Rectal smooth muscle tissue (tissue), 1 donor: ENCODE results near the gene CRMP1.

Source experiments
- H3K27ac ChIP-seq: one replicate; pipeline ENCODE4 v1.7.0; 2013; ENCODE audit warnings: low read depth, low read length, inconsistent platforms
- H3K27me3 ChIP-seq: one replicate; pipeline ENCODE4 v1.7.0; 2013; ENCODE audit warnings: low read length; ENCODE audit not compliant: control insufficient read depth, insufficient read depth
- H3K36me3 ChIP-seq: one replicate; pipeline ENCODE4 v1.7.0; 2013; ENCODE audit warnings: low read length; ENCODE audit not compliant: control insufficient read depth, insufficient read depth
- H3K4me1 ChIP-seq: one replicate; pipeline ENCODE4 v1.7.0; 2013; ENCODE audit warnings: low read length; ENCODE audit not compliant: control insufficient read depth, insufficient read depth
- H3K4me3 ChIP-seq: one replicate; pipeline ENCODE4 v1.7.0; 2013; ENCODE audit warnings: low read length
- H3K9ac ChIP-seq: one replicate; pipeline ENCODE4 v1.7.0; 2013; ENCODE audit warnings: low read length

Gene CRMP1

DNA sequence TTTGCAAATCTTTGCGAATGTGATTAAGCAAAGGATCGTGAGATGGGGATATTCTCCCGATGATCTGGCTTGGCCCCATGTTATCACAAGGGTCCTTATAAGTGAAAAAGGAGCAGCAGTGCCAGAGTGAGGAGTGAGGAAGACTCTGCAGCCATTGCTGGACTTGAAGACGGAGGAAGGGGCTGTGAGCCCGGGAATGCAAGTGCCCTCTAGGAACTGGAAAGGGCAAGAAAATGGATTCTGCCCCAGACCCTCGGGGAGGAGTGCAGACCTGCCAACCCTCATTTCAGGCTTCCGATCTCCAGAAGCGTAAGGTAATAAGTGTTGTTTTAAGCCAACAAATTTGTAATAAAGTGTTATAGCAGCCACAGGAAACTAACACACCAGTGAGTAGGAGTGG, 105.6 kb downstream of the CRMP1 start:
- no peak overlapping the region for H3K9ac ChIP-seq
- no peaks in the 10 kb centered on the region for H3K27me3 ChIP-seq
- no peak overlapping the region for H3K27ac ChIP-seq
- H3K36me3 ChIP-seq: peaks cover 2% of the 10 kb centered on the region
- no peaks in the 10 kb centered on the region for H3K4me1 ChIP-seq
- no peak overlapping the region for H3K4me3 ChIP-seq

DNA sequence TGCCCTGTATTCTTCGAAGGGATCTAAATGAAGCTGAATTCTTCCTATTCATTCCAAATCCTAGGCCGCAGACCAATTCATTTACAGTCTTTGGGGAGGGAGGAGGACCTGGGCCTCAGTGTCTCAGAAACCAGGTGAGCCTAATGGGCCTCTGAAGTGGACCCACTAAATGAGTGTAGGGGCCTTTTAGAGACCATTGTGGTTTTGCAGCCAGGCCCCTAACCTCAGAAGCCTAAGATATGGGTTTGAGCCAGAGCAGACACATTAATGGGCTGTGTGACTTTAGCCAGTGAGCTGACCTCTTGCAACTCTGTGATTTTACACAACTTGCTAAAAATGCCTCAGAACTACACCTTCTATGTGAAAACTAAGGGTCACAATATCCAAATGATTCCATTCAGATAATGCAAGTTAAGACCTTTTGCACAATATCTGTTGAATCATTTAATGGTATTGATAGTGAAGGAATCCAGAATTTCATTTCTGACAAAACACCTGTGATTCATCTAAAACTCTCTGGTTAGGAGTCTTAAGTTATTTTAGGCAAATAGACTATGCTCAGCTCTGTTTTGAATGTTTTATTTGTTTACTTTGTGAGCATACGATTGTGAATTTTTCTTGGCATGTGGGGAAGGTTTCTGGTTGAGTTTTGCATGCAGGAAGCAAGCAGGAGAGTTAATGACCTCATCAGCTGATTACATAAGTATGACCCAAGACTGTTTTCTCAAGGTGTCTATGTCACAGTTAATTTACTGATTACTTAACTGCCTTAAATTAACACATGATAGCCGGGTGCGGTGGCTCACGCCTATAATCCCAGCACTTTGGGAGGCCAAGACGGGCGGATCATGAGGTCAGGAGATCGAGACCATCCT, 106.8 kb downstream of the CRMP1 start:
- Histone ChIP-seq H3K9ac (no peak overlapping the region), H3K27me3 (no peaks in the 10 kb centered on the region), H3K36me3 (peaks cover 2% of the 10 kb centered on the region), H3K27ac (no peak overlapping the region), H3K4me1 (no peaks in the 10 kb centered on the region), H3K4me3 (no peak overlapping the region)

DNA sequence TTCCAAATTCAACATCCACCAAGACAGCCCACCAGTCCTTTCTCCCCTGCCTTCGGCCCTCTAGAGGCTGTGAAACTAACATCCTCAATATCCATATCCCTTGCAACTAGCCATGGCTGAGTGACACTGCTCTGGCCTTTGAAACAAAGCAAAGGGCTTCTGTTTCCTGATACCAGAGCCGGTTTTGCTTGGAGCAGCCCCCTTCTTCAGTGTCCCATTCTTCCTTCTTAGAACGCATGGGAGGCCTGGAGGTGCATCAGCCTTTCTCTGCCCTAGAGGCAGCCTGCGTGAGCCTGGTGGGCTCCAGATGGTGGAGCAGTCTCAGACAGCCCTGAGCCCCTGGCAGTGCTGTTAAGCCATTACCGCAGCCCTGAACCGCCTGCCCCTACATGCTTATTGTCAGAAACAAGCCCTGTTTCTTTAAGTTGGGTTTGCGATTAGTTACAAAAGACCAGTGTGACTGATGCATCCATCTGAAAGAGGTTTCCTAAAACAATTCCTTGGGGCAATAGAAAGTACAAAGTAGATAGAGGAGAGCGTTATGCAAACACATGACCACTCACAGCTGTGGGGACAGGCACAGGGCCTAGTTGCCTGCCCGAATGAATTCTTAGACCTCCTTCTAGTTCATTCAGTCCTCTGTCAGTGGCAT, 107.8 kb downstream of the CRMP1 start:
- H3K9ac ChIP-seq: no peak overlapping the region
- H3K36me3 ChIP-seq: peaks cover 2% of the 10 kb centered on the region
- no peaks in the 10 kb centered on the region for H3K27me3 ChIP-seq
- no peaks in the 10 kb centered on the region for H3K4me1 ChIP-seq
- H3K27ac ChIP-seq: no peak overlapping the region
- no peak overlapping the region for H3K4me3 ChIP-seq

DNA sequence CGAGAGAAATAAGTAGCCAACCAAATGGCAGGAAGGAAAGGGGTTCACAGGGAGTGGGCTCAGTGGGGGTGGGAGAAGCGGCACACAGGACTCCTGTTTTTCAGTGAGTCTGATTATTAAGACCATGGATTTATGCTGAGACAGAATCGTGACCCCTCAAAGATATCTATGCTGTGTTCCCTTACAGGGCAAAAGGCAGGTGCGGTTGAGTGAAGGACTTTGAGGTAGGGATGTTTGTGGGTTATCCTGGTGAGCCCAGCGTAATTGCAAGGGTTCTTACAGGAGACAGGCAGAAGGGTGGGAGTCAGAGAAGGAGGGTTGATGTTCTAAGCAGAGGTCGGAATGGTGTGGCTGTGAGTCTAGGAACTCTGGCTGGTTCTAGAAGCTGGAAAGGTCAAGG, 108.9 kb downstream of the CRMP1 start:
- H3K4me1 ChIP-seq: no peaks in the 10 kb centered on the region
- no peak overlapping the region for H3K4me3 ChIP-seq
- no peaks in the 10 kb centered on the region for H3K27me3 ChIP-seq
- H3K27ac ChIP-seq: no peak overlapping the region
- no peak overlapping the region for H3K9ac ChIP-seq
- peaks cover 2% of the 10 kb centered on the region for H3K36me3 ChIP-seq

GRCh38 chr4:5783486-5783885, 109.4 kb downstream of the CRMP1 start:
- Histone ChIP-seq H3K27ac (no peak overlapping the region), H3K36me3 (peaks cover 2% of the 10 kb centered on the region), H3K4me1 (no peaks in the 10 kb centered on the region), H3K4me3 (no peak overlapping the region), H3K27me3 (no peaks in the 10 kb centered on the region), H3K9ac (no peak overlapping the region)

- Histone ChIP-seq H3K36me3 (peaks cover 2% of the 10 kb centered on the region), H3K4me1 (no peaks in the 10 kb centered on the region), H3K27ac (no peak overlapping the region), H3K9ac (no peak overlapping the region), H3K4me3 (no peak overlapping the region), H3K27me3 (no peaks in the 10 kb centered on the region)
Measured at GRCh38 chr4:5782829-5783476, 109.9 kb downstream of the CRMP1 start.

- no peaks in the 10 kb centered on the region for H3K4me1 ChIP-seq
- H3K27me3 ChIP-seq: no peaks in the 10 kb centered on the region
- no peak overlapping the region for H3K9ac ChIP-seq
- H3K27ac ChIP-seq: no peak overlapping the region
- H3K36me3 ChIP-seq: peaks cover 2% of the 10 kb centered on the region
- H3K4me3 ChIP-seq: no peak overlapping the region
Measured at GRCh38 chr4:5781691-5782090, 111.2 kb downstream of the CRMP1 start.

GRCh38 chr4:5780831-5781480, 111.9 kb downstream of the CRMP1 start:
- H3K36me3 ChIP-seq: peaks cover 2% of the 10 kb centered on the region
- H3K4me3 ChIP-seq: no peak overlapping the region
- no peaks in the 10 kb centered on the region for H3K27me3 ChIP-seq
- H3K9ac ChIP-seq: no peak overlapping the region
- no peaks in the 10 kb centered on the region for H3K4me1 ChIP-seq
- no peak overlapping the region for H3K27ac ChIP-seq

DNA sequence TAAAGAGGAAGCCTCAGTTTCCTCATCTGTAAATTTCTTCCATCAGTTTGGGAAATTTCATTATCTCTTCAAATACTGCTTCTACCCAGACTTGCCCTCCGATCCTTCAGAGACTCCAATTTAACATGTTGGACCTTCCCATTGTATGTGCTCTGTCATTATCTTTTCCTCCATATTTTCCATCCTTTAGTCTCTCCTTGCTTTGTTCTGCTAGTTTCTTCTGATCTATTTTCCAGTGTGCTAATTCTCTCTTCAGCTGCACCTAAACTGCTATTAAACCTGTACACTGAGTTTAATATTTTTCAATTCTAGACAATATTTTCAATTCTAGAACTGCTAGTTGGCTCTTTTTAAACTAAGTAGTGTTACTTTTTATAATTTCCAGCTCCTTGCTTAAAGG, 116.4 kb downstream of the CRMP1 start:
- H3K27me3 ChIP-seq: no peaks in the 10 kb centered on the region
- H3K27ac ChIP-seq: no peak overlapping the region
- no peaks in the 10 kb centered on the region for H3K4me1 ChIP-seq
- H3K4me3 ChIP-seq: no peak overlapping the region
- no peak overlapping the region for H3K9ac ChIP-seq
- no peaks in the 10 kb centered on the region for H3K36me3 ChIP-seq

- no peak overlapping the region for H3K4me3 ChIP-seq
- no peaks in the 10 kb centered on the region for H3K27me3 ChIP-seq
- no peak overlapping the region for H3K9ac ChIP-seq
- no peak overlapping the region for H3K27ac ChIP-seq
- no peaks in the 10 kb centered on the region for H3K36me3 ChIP-seq
- no peaks in the 10 kb centered on the region for H3K4me1 ChIP-seq
Measured at GRCh38 chr4:5774416-5775036, 118.4 kb downstream of the CRMP1 start.

- Histone ChIP-seq H3K4me1 (no peaks in the 10 kb centered on the region), H3K27ac (no peak overlapping the region)
Measured at GRCh38 chr4:5773271-5773555, 119.7 kb downstream of the CRMP1 start.

More at GRCh38 chr4:5773271-5773555, 119.7 kb downstream of the CRMP1 start:
- H3K9ac ChIP-seq: no peak overlapping the region
- no peaks in the 10 kb centered on the region for H3K27me3 ChIP-seq
- H3K36me3 ChIP-seq: no peaks in the 10 kb centered on the region
- no peak overlapping the region for H3K4me3 ChIP-seq
